GM21786 (cell line): Measurements from ENCODE around the gene SMS.

Source experiments
- ATAC-seq: cut with Tn5 transposase; IDR thresholded peaks from one replicate; pipeline ENCODE4 v1.9.1; 2021; ENCODE audit not compliant: unreplicated experiment

Gene SMS

DNA sequence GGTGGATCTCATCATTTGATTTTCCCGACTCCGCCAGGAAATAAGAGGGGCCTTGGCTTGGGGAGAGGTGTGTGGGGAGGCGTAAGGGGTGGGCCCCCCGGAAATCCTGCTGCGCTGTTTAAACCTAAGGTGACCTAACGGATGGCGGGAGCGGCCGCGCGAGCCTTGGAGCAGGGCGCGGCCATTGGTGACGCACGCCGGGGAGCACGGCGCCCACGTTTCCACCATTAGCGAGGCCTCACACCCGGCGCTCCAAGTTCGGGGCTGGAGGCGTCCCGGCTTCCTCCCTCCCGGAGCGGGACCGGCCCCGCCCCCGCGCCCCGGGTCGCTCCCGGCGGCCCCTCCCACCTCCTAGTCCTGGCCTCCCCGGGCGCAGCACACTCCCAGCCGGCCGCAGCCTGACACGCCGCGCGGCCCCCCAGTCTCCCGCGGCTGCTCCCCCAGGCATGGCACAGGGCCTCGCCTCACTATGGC, at the start of gene SMS:
Gene SMS, plus strand, starts transcription at position 354 of the 474 bp plus-strand sequence. Its CDS starts 116 bp downstream, at position 470.
- ATAC-seq = peak; percentile 72

DNA sequence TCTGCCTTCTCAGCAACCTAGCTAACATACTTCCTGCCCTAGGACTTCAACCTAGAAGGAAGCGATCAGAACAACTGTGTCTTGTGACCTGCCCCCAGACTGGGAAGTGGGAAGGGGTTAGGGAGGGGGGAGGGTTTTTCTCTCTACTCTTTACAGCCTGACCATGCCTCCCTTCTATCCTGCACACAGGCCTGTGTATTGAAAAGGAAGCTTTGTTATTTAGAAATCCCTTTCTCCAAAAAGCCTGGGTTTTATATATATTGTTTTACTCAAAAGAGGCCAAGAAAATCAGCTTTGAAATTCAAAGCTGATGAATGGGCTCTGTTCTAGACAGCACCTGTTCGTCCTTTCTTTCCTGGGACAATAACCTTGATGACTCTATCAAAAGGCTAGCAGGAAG, 35.2 kb upstream of the SMS start:
- no peak for ATAC-seq

DNA sequence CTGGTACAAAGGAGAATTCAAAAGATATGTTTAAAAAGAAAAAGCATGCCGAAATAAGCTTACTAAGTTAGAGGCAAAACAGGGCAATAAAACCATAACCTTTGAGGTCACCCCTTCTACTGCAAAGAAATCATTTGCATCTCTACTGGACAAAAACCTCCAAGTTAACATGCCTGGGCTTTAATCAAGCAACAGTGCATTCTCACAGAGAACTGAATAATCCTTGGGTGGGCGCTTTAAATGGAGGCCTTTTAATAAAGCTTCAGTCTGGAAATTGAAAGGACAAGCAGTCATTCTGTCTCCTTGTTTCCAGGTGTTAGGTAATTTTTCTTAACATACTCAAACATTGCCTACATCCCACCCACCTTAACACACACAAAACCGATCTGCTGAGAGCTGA, 34.6 kb upstream of the SMS start:
- ATAC-seq = no peak

- ATAC-seq = no peak
These were observed 33.2 kb upstream of the SMS start for GRCh38 chrX:21907260-21907659.

DNA sequence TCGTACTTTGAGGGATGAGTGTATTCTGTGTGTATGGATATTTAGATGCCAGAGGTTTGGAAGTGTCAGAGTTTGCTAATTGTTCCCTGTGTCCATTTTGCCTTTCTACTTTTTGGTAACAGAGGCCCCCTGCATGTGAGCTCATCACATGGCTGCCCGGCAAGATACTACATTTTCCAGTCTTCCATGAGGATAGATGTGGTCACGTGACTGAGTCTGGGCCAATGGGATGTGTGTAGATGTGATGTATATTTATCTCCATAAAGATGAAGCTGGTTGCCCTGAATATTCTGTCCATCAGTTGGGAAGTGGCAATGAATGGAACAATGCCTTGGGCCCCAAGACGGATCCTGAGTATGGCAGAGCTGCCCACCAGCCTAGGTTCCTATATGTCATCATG, 29.0 kb upstream of the SMS start:
- no peak for ATAC-seq

DNA sequence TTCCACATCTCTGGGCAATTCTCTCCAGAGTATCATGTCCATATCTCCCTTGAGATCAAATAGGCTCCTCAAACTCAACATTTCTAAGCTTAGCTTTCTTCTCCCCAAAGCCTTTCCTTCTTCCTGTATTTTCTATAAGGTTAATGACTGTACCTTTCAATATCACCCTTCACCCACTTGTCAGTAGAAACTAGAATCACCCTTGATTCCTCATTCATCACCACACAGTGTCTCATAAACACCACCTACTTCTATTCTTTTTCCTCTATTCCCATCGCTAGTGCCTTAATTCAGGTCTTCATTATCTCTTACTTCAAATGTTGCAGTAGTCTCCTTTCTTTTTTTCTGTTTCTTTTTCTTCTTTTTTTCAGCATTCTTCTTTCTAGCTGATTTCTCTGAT, 28.3 kb upstream of the SMS start:
- ATAC-seq = no peak

DNA sequence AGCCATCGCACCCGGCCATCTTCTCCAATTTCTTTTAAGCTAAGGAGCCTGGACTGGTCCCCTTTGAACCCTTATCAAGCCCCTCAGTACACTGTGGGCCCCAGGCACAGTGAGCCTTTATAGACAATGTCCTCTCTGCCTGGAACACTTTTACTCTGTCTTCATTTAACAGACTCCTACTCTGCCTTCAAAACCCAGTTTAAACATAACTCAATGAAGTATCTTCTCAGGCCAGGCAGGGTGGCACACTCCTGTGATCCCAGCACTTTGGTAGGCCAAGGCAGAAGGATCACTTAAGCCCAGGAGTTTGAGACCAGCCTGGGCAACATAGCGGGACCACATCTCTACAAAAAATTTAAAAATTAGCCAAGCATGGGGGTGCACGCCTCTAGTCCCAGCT, 27.5 kb upstream of the SMS start:
- ATAC-seq = no peak

DNA sequence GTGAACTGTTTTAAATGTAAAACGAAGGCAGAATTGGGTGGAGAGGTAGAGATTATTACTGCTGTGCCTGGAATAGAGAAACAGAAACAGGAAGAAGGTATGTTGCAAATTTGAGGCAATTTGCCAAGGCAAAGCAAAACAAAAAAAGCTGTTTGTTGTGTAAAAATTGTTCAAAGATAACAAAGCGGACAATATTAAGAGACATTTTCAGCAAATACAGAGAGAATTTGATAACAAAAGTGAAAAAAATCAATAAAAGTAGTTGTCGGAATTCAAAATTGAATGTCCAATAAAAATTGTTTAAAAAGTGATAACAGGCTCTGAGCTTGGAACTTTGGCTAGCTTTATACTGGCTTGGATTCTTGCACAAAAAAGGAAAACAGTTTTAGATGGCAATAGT, 14.4 kb upstream of the SMS start:
- no peak for ATAC-seq

GRCh38 chrX:21926527-21927278, 13.8 kb upstream of the SMS start:
- ATAC-seq = peak; percentile 79

- ATAC-seq = no peak
These were observed 11.3 kb upstream of the SMS start for GRCh38 chrX:21929209-21929608.

DNA sequence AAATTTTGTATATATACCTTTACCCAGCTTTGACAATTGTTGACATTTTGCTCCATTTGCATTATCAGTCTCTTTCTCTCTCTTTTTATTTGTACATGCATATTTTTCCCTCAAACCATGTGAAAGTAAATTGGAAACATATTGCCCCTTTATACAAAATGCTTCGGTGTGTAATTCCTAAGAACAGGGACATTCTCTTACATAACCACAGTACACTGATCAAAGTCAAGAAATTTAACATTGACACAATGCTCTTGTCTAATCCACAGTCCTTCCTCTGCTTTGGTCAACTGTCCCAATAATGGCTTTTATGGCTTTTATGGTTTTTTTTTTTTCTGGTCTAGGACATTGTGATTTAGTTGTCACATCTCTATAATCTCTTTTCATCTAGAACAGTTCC, 9.5 kb upstream of the SMS start:
- ATAC-seq = no peak

DNA sequence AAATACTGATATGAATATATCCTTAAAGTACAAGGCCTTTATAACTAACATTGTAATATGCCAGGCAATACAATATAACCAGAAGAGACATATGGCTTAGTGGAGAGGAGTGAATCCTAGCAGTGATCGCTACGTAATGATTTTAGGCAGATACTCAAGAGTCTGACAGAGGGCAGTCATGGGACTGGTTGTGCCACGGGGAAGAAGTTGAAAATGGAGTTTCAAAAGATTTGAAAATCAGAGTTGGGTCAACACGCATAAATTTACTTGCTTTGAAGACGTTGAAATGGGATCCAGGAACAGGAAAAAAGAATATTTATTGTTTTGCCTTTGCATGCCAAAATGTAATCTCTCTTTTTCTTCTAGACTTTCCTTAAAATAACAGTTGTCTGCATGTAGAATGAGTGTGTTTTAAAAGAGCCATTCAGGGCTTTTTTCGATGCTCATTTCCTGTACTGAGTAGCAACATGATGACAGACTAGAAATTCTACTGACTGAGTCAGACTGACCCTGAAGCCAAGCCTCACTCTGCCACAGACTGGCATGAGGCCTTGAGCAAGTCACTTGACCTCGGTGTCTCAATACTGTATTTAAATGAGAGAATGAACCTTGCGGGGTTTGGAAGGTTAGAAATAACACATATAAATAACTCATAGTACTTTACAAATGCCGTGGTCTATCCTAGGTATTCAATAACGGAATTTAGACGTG, 8.1 kb upstream of the SMS start:
- no peak for ATAC-seq

DNA sequence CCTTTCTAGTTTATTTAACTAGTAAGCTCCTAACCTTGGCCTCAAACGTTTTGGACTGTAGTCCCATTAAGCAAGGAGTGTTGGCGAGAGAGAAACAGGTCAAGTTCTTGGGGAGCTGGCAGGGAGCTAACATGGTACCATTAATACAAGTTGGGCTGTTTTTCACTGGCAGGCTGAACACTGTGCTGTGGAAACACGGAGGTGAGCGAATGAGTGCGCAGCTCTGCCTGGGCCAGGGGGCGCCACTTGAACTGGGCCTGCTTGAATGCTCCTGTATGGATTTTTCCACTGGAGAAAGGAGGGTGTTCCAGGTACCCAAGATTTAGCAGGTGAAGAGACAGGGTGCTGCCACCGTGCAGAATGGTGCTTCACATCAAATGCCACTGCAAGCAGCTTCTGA, 7.4 kb upstream of the SMS start:
- ATAC-seq = no peak

DNA sequence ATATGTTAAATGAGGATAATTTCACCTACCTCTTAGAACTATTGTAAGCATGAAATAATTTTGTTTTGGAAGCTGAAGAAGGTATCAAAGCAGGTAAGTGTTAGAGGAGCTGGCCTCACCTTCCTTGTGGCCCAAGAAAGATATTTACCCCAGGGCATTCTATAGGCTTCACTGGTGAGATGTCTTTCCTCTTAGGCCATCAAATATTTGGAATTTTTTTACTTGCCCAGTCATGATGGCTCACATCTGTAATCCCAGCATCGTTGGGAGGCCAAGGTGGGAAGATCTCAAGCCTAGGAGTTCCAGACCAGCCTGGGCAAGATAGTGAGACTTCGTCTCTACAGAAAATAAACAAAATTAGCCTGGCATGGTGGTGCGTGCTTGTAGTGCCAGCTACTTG, 6.1 kb upstream of the SMS start:
- no peak for ATAC-seq

- no peak for ATAC-seq
These were observed 603 bp upstream of the SMS start for GRCh38 chrX:21939906-21940305.

GRCh38 chrX:21943460-21944135, 3.1 kb downstream of the SMS start:
- ATAC-seq = no peak

GRCh38 chrX:21944136-21944615, 3.7 kb downstream of the SMS start:
- ATAC-seq = no peak

DNA sequence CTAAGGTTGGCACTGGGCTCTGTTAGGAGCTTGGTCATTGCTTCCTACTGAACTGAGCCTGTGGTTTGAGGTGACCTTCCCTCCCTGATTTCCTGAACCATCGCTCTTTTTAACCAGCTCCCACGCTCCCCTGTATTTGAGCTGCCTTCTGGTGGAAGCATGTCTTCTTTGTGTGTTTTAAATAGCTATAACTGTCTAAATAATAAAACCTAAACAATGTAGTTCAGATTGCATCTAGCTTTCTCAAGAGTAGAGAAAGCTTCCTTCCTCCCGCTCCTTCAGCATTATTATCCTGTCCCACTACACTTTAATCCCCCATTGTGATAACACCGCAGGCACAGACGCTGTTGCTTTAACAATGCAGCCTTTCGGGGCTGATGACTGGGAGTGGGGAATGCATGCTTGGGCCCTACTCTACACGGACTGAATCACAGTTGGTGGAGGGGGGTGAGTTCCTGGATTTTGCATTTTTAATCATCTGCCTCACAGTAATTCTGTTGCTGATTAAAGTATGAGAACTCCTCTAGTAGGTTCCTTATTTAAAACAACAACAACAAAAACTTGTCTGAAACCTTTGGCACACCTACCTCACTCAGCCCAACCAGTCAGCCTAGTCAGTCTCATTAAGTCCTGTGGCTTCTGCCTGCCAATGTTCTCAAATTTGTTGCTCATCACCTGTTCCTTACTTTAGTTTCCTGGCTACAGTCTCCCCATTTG, 6.6 kb downstream of the SMS start:
- no peak for ATAC-seq

DNA sequence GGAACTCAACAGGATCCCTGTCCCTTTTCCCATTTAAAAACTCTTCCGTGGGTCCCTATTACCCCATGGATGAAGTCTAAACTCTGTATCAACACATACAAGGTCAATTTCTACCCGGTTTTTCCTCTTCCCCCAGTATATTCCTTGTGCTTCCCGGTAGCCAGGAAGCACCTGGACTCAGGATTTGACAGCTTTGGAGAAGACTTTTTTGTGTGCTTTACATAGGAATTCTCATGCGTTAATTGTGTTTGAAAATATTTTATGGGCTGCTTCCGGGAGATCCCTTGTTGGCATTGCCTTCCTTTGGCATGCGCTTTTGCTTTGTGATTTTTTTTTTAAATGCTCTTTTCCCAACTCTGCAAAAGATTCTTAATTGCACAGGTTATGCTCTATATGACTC, 7.2 kb downstream of the SMS start:
- ATAC-seq = no peak

DNA sequence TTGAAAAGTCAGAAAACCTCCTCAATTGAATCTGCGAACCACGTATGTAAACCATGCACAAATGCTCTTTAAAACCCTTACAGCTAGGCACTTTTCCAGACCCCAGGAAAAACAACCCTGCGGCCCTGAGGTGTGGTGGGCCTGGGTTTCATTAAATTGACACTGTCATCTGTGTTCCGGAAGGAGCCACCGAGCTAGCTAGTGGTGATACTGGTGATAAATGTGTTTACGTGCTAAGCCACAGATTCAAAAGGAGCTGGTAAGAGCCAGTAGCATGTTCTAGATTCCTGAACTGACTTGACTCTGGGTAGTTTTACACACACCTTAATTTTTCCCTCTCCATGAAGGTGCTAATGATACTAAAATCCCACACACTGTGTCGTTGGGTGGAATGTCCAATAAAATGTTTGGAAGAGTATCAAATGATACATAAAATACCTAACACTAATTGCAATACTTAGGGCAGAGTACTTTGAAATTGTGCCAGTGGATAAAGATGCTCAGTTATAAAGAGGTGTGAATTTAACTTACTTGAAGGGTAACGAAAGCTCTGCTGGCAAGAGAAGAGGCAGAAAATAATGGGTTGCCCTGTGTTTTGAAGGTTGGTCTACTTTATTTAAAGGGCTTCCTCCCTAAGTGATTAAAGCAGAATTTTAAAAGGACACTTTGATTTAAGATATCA, 8.5 kb downstream of the SMS start:
- ATAC-seq = no peak

DNA sequence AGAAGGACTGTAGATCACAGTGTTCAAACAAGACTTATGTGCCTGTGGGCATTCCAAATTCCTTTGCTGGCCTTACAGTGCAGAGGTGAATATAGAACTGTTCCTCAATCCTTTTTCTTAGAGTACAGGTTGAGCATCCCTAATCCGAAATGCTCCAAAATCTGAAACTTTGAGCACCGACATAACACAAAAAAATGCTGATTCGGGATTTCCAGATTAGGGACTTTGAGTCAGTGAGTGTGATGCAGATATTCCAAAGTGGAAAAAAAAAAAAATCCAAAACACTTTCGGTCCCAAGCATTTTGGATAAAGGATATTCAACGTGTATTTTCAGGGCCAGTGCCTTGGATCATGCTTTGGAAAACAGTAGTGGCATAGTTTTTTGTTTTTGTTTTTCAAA, 9.2 kb downstream of the SMS start:
- no peak for ATAC-seq
